HCT116 (cell line): ENCODE data around the gene HHIPL1. TPM values are rescaled to one million over a fixed set of nuclear protein-coding genes. Genes with fewer than 3 reads are reported as not detected.

Experiments used
- ATAC-seq: fragments of 200-7000 bp; cut with Tn5 transposase; 2 replicates; pipeline ENCODE4 v1.9.1; 2020; ENCODE audit warnings: mild to moderate bottlenecking, moderate library complexity
- BruUV-seq: library from RNA; stranded (reverse); fragments of 400-500 nt; replicated peaks from 2 replicates; lab custom pipeline; 2021; lab: Mats Ljungman, UMichigan
- CTCF ChIA-PET: fragments of 300-600 bp; sonication (Branson Sonifier 250); formaldehyde crosslinking; loops from one replicate; lab custom pipeline; 2021; ENCODE audit warnings: antibody characterized with exemption; lab: Charles Lee
- POLR2A ChIA-PET: fragments of 300-600, 350-600 bp; sonication (Branson Sonifier 250); formaldehyde crosslinking; loops from one replicate; lab custom pipeline; 2021; ENCODE audit warnings: antibody characterized with exemption; lab: Charles Lee
- RAD21 ChIA-PET, 2 experiments: fragments of 300-600 bp; sonication (Branson Sonifier 250); formaldehyde crosslinking; loops; one replicate each; lab custom pipeline; 2023; ENCODE audit warnings: low total read pairs in 2 of 2; ENCODE audit not compliant: uncharacterized antibody in 2 of 2, unreplicated experiment in 2 of 2, low non-redundant PET in 1 of 2; lab: Charles Lee
- DNase-seq: peaks from one replicate; pipeline ENCODE4 v3.0.0-alpha.2; 2010; ENCODE audit warnings: low read depth, low spot score
- H2AFZ ChIP-seq: fragments of 200-600 bp; shearing (Covaris generic), sonication (generic); 2 replicates; pipeline ENCODE4 v1.6.1; 2017; ENCODE audit warnings: low read depth, mixed run types, mixed read lengths, antibody characterized with exemption, low read length; ENCODE audit not compliant: poor library complexity, severe bottlenecking
- H3K27ac ChIP-seq: 2 replicates; pipeline ENCODE4 v1.5.1; 2012; ENCODE audit warnings: low read depth, low read length
- H3K27me3 ChIP-seq: fragments of 200-600 bp; sonication (generic); 2 replicates; pipeline ENCODE4 v1.6.1; 2016; ENCODE audit warnings: mixed run types, low read length, mixed read lengths; ENCODE audit not compliant: insufficient read depth
- H3K36me3 ChIP-seq, 2 experiments: fragments of 200-500 bp in 1 of 2; fragments of 200-600 bp in 1 of 2; sonication (Bioruptor generic) in 1 of 2; sonication (generic) in 1 of 2; 2 replicates each; pipeline versions ENCODE4 v1.5.1 to v1.6.1; 2014 to 2016; ENCODE audit warnings: low read length in 2 of 2, inconsistent platforms in 1 of 2, mixed read lengths in 1 of 2, mixed run types in 1 of 2; ENCODE audit not compliant: insufficient read depth in 2 of 2, control insufficient read depth in 1 of 2
- H3K4me1 ChIP-seq, 2 experiments: fragments of 200-600 bp in 1 of 2; sonication (generic) in 1 of 2; 2 replicates each; pipeline versions ENCODE4 v1.5.1 to v1.6.1; 2012 to 2017; ENCODE audit warnings: low read length in 2 of 2, inconsistent platforms in 1 of 2, mild to moderate bottlenecking in 1 of 2, mixed read lengths in 1 of 2, mixed run types in 1 of 2, moderate library complexity in 1 of 2; ENCODE audit not compliant: insufficient read depth in 2 of 2, control insufficient read depth in 1 of 2
- H3K4me2 ChIP-seq: fragments of 200-600 bp; sonication (generic); 2 replicates; pipeline ENCODE4 v1.6.1; 2017; ENCODE audit warnings: mixed run types, low read length, mixed read lengths
- H3K4me3 ChIP-seq, 2 experiments: fragments of 200-600 bp in 1 of 2; sonication (generic) in 1 of 2; replicated peaks in 1 of 2; 2 replicates each; pipeline ENCODE4 v1.5.1; 2011 to 2016; ENCODE audit warnings: low read length in 2 of 2, control low read depth in 1 of 2, low read depth in 1 of 2, mild to moderate bottlenecking in 1 of 2, mixed read lengths in 1 of 2, mixed run types in 1 of 2
- H3K79me2 ChIP-seq: fragments of 200-600 bp; sonication (generic); 2 replicates; pipeline ENCODE4 v1.6.1; 2017; ENCODE audit warnings: mild to moderate bottlenecking, mixed run types, low read length, moderate library complexity, mixed read lengths; ENCODE audit not compliant: insufficient read depth
- H3K9ac ChIP-seq: fragments of 200-600 bp; sonication (generic); 2 replicates; pipeline ENCODE4 v1.6.1; 2016; ENCODE audit warnings: low read length, mixed read lengths
- H3K9me2 ChIP-seq: fragments of 200-600 bp; sonication (generic), shearing (Covaris generic); 2 replicates; pipeline ENCODE4 v1.6.1; 2017; ENCODE audit warnings: mixed run types, mild to moderate bottlenecking, moderate library complexity; ENCODE audit not compliant: insufficient read depth
- H3K9me3 ChIP-seq, 2 experiments: fragments of 200-500 bp in 1 of 2; fragments of 200-600 bp in 1 of 2; sonication (Bioruptor generic) in 1 of 2; sonication (generic) in 1 of 2; 2 replicates each; pipeline ENCODE4 v1.6.1; 2014 to 2017; ENCODE audit warnings: low read length in 2 of 2, mixed read lengths in 2 of 2, inconsistent platforms in 1 of 2, low read depth in 1 of 2, mild to moderate bottlenecking in 1 of 2, mixed run types in 1 of 2, moderate library complexity in 1 of 2; ENCODE audit not compliant: control insufficient read depth in 1 of 2, insufficient read depth in 1 of 2
- H4K20me1 ChIP-seq: fragments of 200-600 bp; sonication (generic), shearing (Covaris generic); 2 replicates; pipeline ENCODE4 v1.6.1; 2017; ENCODE audit warnings: mixed run types, mild to moderate bottlenecking, moderate library complexity; ENCODE audit not compliant: insufficient read depth
- CBX3 ChIP-seq: IDR thresholded peaks from 2 replicates; pipeline ENCODE4 v1.6.1; 2012; ENCODE audit warnings: low read depth
- CTCF ChIP-seq, 3 experiments: fragments of 200-600 bp in 1 of 3; sonication (generic) in 1 of 3; IDR thresholded peaks in 2 of 3; conservative IDR thresholded peaks in 1 of 3; 2 replicates each; pipeline ENCODE4 v1.5.1; 2012 to 2017; ENCODE audit warnings: low read depth in 2 of 3, low read length in 2 of 3, antibody characterized with exemption in 1 of 3, borderline replicate concordance in 1 of 3, control low read depth in 1 of 3, mild to moderate bottlenecking in 1 of 3, mixed read lengths in 1 of 3, mixed run types in 1 of 3, moderate library complexity in 1 of 3; ENCODE audit not compliant: insufficient read depth in 1 of 3
- EGR1 ChIP-seq: IDR thresholded peaks from 2 replicates; pipeline ENCODE4 v1.6.1; 2012; ENCODE audit warnings: low read depth
- MAX ChIP-seq: IDR thresholded peaks from 2 replicates; pipeline ENCODE4 v1.6.1; 2012
- POLR2A ChIP-seq: IDR thresholded peaks from 2 replicates; pipeline ENCODE4 v1.7.0; 2011; ENCODE audit warnings: borderline replicate concordance; ENCODE audit not compliant: insufficient read depth, insufficient read length; ENCODE audit errors: extremely low read depth
- POLR2AphosphoS5 ChIP-seq: IDR thresholded peaks from 2 replicates; pipeline ENCODE4 v1.6.1; 2011; ENCODE audit warnings: mild to moderate bottlenecking, low read depth, low read length, moderate library complexity
- SP1 ChIP-seq: IDR thresholded peaks from 2 replicates; pipeline ENCODE4 v1.6.1; 2012; ENCODE audit warnings: low read depth
- SRF ChIP-seq: IDR thresholded peaks from 2 replicates; pipeline ENCODE4 v1.6.1; 2012; ENCODE audit warnings: low read depth
- TCF7L2 ChIP-seq: IDR thresholded peaks from 2 replicates; pipeline ENCODE4 v1.7.0; 2011; ENCODE audit warnings: borderline replicate concordance, inconsistent platforms; ENCODE audit not compliant: insufficient read depth, insufficient read length; ENCODE audit errors: extremely low read depth
- ZFX ChIP-seq: fragments of 450-650 bp; IDR thresholded peaks from 2 replicates; pipeline ENCODE4 v1.6.1; 2017
- intact Hi-C: fragments of 100-400 bp; cut with micrococcal nuclease; formaldehyde crosslinking; loops from 2 replicates; pipeline ENCODE4 v1.10.0; 2022
- total RNA-seq: library from RNA; stranded (reverse); gene quantifications from one replicate; pipeline ENCODE4 v1.2.1, GENCODE V29; 2021; ENCODE audit not compliant: unreplicated experiment
- TF ChIP-seq, protein P1 (sequence below): IDR thresholded peaks from 2 replicates; pipeline ENCODE4 v1.6.1; 2012

The HHIPL1 gene
- total RNA-seq, 1 experiment from 2014 or later = not detected

- ChIA-PET RAD21 (no interaction called here), POLR2A (no interaction called here), CTCF (no interaction called here)
- Histone ChIP-seq H3K9me2 (no peaks in the 10 kb centered on the region), H3K27ac (no peak overlapping the region), H3K4me2 (no peak overlapping the region), H3K36me3 (no peaks in the 10 kb centered on the region), H3K27me3 (no peaks in the 10 kb centered on the region; the same call in 1 of the 2 replicates), H3K4me3 (no peak overlapping the region), H3K79me2 (no peaks in the 10 kb centered on the region), H2AFZ (no peak overlapping the region), H4K20me1 (no peaks in the 10 kb centered on the region), H3K9me3 (no peaks in the 10 kb centered on the region), H3K4me1 (no peaks in the 10 kb centered on the region), H3K9ac (no peak overlapping the region)
- DNase-seq (no peak), ATAC-seq (no peak; the same call in 1 of the 2 replicates)
- no TSS peak for BruUV-seq
- intact Hi-C loops = no loop called here
- TF ChIP-seq POLR2A (no peak), CTCF (IDR thresholded peaks at IDR 0.05 in 2 of 3, conservative IDR thresholded peaks at IDR 0.05 in 1 of 3; ENCODE audit: borderline replicate concordance in 1 of 3, insufficient read depth in 1 of 3, low read depth in 2 of 3, low read length in 2 of 3) (no peak), SP1 (no peak), POLR2AphosphoS5 (no peak), SRF (no peak), EGR1 (no peak), MAX (no peak), ZFX (no peak), TCF7L2 (no peak), CBX3 (no peak)
- TF ChIP-seq, protein P1, sequence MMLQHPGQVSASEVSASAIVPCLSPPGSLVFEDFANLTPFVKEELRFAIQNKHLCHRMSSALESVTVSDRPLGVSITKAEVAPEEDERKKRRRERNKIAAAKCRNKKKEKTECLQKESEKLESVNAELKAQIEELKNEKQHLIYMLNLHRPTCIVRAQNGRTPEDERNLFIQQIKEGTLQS = no peak
Observed at GRCh38 chr14:99716850-99717681, 72.1 kb downstream of the HHIPL1 start.
